H1 (cell line): Measurements from ENCODE around the gene SLC25A47. TPM values are rescaled to one million over a fixed set of nuclear protein-coding genes. Genes with fewer than 3 reads are reported as not detected.

Experiments
- CTCF ChIA-PET: fragments of 300-600 bp; sonication (Branson Sonifier 250); formaldehyde crosslinking; loops from one replicate; lab custom pipeline; 2021; ENCODE audit not compliant: partially characterized antibody; lab: Charles Lee
- POLR2A ChIA-PET: fragments of 300-600 bp; sonication (Branson Sonifier 250); formaldehyde crosslinking; loops from one replicate; lab custom pipeline; 2021; ENCODE audit warnings: inconsistent platforms; ENCODE audit not compliant: partially characterized antibody; lab: Charles Lee
- DNase-seq, 2 experiments: peaks; one replicate each; pipeline versions ENCODE4 v3.0.0 to v3.0.0-alpha.2; 2010 to 2022; ENCODE audit warnings: low spot score in 2 of 2, low read depth in 1 of 2, mixed read lengths in 1 of 2
- FAIRE-seq: peaks from 2 replicates; lab custom pipeline; 2011; peaks lifted over from hg19 to GRCh38; lab: Jason Lieb, UNC
- H2AFZ ChIP-seq: 2 replicates; pipeline ENCODE4 v1.8.1; 2012; ENCODE audit warnings: low read length, inconsistent platforms
- H2AK5ac ChIP-seq: 2 replicates; pipeline ENCODE4 v1.6.1; 2013; ENCODE audit warnings: low read depth, low read length
- H2BK120ac ChIP-seq: replicated peaks from 2 replicates; pipeline ENCODE3; 2013; ENCODE audit warnings: low read depth, low read length, inconsistent platforms
- H2BK12ac ChIP-seq: 2 replicates; pipeline ENCODE4 v1.6.1; 2013; ENCODE audit warnings: low read depth, low read length
- H2BK15ac ChIP-seq: 2 replicates; pipeline ENCODE4 v1.6.1; 2013; ENCODE audit warnings: low read length
- H2BK20ac ChIP-seq: 2 replicates; pipeline ENCODE4 v1.6.1; 2013; ENCODE audit warnings: low read length
- H2BK5ac ChIP-seq: 2 replicates; pipeline ENCODE4 v1.6.1; 2013; ENCODE audit warnings: low read depth, low read length
- H3K14ac ChIP-seq: 2 replicates; pipeline ENCODE4 v1.6.1; 2013; ENCODE audit warnings: inconsistent platforms; ENCODE audit not compliant: insufficient read length
- H3K18ac ChIP-seq: 2 replicates; pipeline ENCODE4 v1.6.1; 2013; ENCODE audit warnings: low read length; ENCODE audit errors: extremely low read depth
- H3K23ac ChIP-seq: 2 replicates; pipeline ENCODE4 v1.6.1; 2013; ENCODE audit warnings: inconsistent platforms; ENCODE audit not compliant: insufficient read length
- H3K23me2 ChIP-seq: 2 replicates; pipeline ENCODE4 v1.6.1; 2013; ENCODE audit warnings: low read depth, low read length
- H3K27ac ChIP-seq: 2 replicates; pipeline ENCODE4 v1.6.1; 2011; ENCODE audit warnings: low read depth, low read length, inconsistent platforms
- H3K27me3 ChIP-seq, 4 experiments: replicated peaks in 1 of 4; 1 replicate in 1 of 4; 2 replicates in 3 of 4; pipeline versions ENCODE4 v1.6.1 to v1.8.1; 2011 to 2013; ENCODE audit warnings: low read length in 3 of 4, mild to moderate bottlenecking in 3 of 4, inconsistent platforms in 2 of 4, mixed read lengths in 2 of 4, moderate library complexity in 1 of 4; ENCODE audit not compliant: control insufficient read depth in 3 of 4, insufficient read depth in 3 of 4; ENCODE audit errors: extremely low read depth in 1 of 4
- H3K36me3 ChIP-seq, 4 experiments: 2 replicates each; pipeline versions ENCODE4 v1.6.1 to v1.8.1; 2011 to 2013; ENCODE audit warnings: mild to moderate bottlenecking in 4 of 4, low read length in 3 of 4, moderate library complexity in 2 of 4, control low read depth in 1 of 4, inconsistent platforms in 1 of 4; ENCODE audit not compliant: insufficient read depth in 4 of 4, control insufficient read depth in 2 of 4
- H3K4ac ChIP-seq: replicated peaks from 2 replicates; pipeline ENCODE3; 2013; ENCODE audit warnings: low read length, low read depth, mixed read lengths, inconsistent platforms; ENCODE audit not compliant: insufficient read length
- H3K4me1 ChIP-seq, 4 experiments: replicated peaks in 1 of 4; 1 replicate in 1 of 4; 2 replicates in 3 of 4; pipeline versions ENCODE4 v1.6.1 to v1.8.1; 2011 to 2013; ENCODE audit warnings: low read length in 3 of 4, inconsistent platforms in 2 of 4, mixed read lengths in 1 of 4; ENCODE audit not compliant: insufficient read depth in 4 of 4, control insufficient read depth in 3 of 4
- H3K4me2 ChIP-seq, 2 experiments: 2 replicates each; pipeline versions ENCODE4 v1.6.1 to v1.8.1; 2011 to 2013; ENCODE audit warnings: low read depth in 2 of 2, low read length in 2 of 2, control low read depth in 1 of 2, inconsistent platforms in 1 of 2, mild to moderate bottlenecking in 1 of 2; ENCODE audit not compliant: insufficient read depth in 1 of 2
- H3K4me3 ChIP-seq, 4 experiments: fragments of 200-600, 300-600 bp in 1 of 4; sonication (generic), shearing (Covaris generic), sonication (Bioruptor Twin) in 1 of 4; 2 replicates each; pipeline versions ENCODE4 v1.5.1 to v1.8.1; 2011 to 2016; ENCODE audit warnings: low read length in 4 of 4, low read depth in 3 of 4, control low read depth in 2 of 4, inconsistent platforms in 2 of 4, mild to moderate bottlenecking in 2 of 4, mixed read lengths in 1 of 4, moderate library complexity in 1 of 4; ENCODE audit not compliant: insufficient read depth in 2 of 4; ENCODE audit errors: extremely low read depth in 1 of 4
- H3K56ac ChIP-seq: replicated peaks from 2 replicates; pipeline ENCODE3; 2013; ENCODE audit warnings: low read depth, mild to moderate bottlenecking, mixed read lengths, low read length, inconsistent platforms; ENCODE audit not compliant: insufficient read length
- H3K79me1 ChIP-seq: 2 replicates; pipeline ENCODE4 v1.6.1; 2013; ENCODE audit warnings: low read depth, low read length, control low read depth
- H3K79me2 ChIP-seq, 2 experiments: 2 replicates each; pipeline versions ENCODE4 v1.6.1 to v1.8.1; 2012 to 2013; ENCODE audit warnings: low read length in 2 of 2, mild to moderate bottlenecking in 2 of 2, inconsistent platforms in 1 of 2; ENCODE audit not compliant: insufficient read depth in 2 of 2, control insufficient read depth in 1 of 2
- H3K9ac ChIP-seq, 4 experiments: replicated peaks in 1 of 4; 1 replicate in 1 of 4; 2 replicates in 3 of 4; pipeline versions ENCODE4 v1.6.1 to v1.8.1; 2011 to 2013; ENCODE audit warnings: low read depth in 3 of 4, low read length in 3 of 4, control low read depth in 2 of 4, mild to moderate bottlenecking in 2 of 4, moderate library complexity in 2 of 4, inconsistent platforms in 1 of 4; ENCODE audit errors: extremely low read depth in 1 of 4
- H3K9me3 ChIP-seq, 2 experiments: 2 replicates each; pipeline versions ENCODE4 v1.6.1 to v1.8.1; 2012 to 2013; ENCODE audit warnings: mild to moderate bottlenecking in 2 of 2, moderate library complexity in 2 of 2, control low read depth in 1 of 2, inconsistent platforms in 1 of 2, low read depth in 1 of 2, low read length in 1 of 2, mixed read lengths in 1 of 2; ENCODE audit not compliant: insufficient read depth in 2 of 2
- H4K20me1 ChIP-seq, 2 experiments: replicated peaks in 1 of 2; 2 replicates each; pipeline versions ENCODE3 to v1.8.1; 2011 to 2013; ENCODE audit warnings: inconsistent platforms in 2 of 2, low read length in 2 of 2, mild to moderate bottlenecking in 1 of 2; ENCODE audit not compliant: insufficient read depth in 2 of 2, control insufficient read depth in 1 of 2
- H4K5ac ChIP-seq: 2 replicates; pipeline ENCODE4 v1.6.1; 2013; ENCODE audit warnings: low read length, low read depth, mixed read lengths, inconsistent platforms; ENCODE audit not compliant: insufficient read length
- H4K8ac ChIP-seq: 2 replicates; pipeline ENCODE4 v1.8.0; 2013; ENCODE audit warnings: mild to moderate bottlenecking, moderate library complexity, low read length, inconsistent platforms; ENCODE audit not compliant: insufficient read depth; ENCODE audit errors: extremely low read depth
- H4K91ac ChIP-seq: replicated peaks from 2 replicates; pipeline ENCODE3; 2013; ENCODE audit warnings: low read length, mixed read lengths, inconsistent platforms; ENCODE audit not compliant: insufficient read length
- BCL11A ChIP-seq, 2 experiments: IDR thresholded peaks; one replicate each; pipeline ENCODE4 v1.6.1; 2011; ENCODE audit warnings: low read depth in 2 of 2, low read length in 2 of 2, mild to moderate bottlenecking in 2 of 2
- CEBPB ChIP-seq: IDR thresholded peaks from 2 replicates; pipeline ENCODE4 v1.6.1; 2012; ENCODE audit warnings: low read depth, low read length
- CHD1 ChIP-seq: IDR thresholded peaks from 2 replicates; pipeline ENCODE4 v1.6.1; 2012; ENCODE audit warnings: low read depth, low read length, improper control_type of control experiment
- NANOG ChIP-seq: IDR thresholded peaks from 2 replicates; pipeline ENCODE4 v1.6.1; 2011; ENCODE audit warnings: low read length, low read depth, mild to moderate bottlenecking, inconsistent platforms; ENCODE audit not compliant: insufficient read depth, poor library complexity, severe bottlenecking
- RAD21 ChIP-seq, 2 experiments: IDR thresholded peaks in 1 of 2; conservative IDR thresholded peaks in 1 of 2; 2 replicates each; pipeline ENCODE4 v1.6.1; 2011; ENCODE audit warnings: low read depth in 2 of 2, low read length in 2 of 2, improper control_type of control experiment in 1 of 2, inconsistent platforms in 1 of 2, mild to moderate bottlenecking in 1 of 2, moderate library complexity in 1 of 2
- WGBS, 2 experiments: shearing (Covaris generic) in 1 of 2; methylation state at CpG; one replicate each; pipeline versions ENCODE4 v1.1.6 to v1.1.7; 2013 to 2015; ENCODE audit warnings: low lambda C conversion rate in 2 of 2, mixed read lengths in 2 of 2, inconsistent platforms in 1 of 2, low coverage in 1 of 2, missing lambda C conversion rate in 1 of 2; ENCODE audit not compliant: insufficient replicate concordance in 2 of 2, insufficient coverage in 1 of 2, insufficient read length in 1 of 2; ENCODE audit errors: extremely low coverage in 1 of 2, missing lambda C conversion rate in 1 of 2; 5-methylcytosine and 5-hydroxymethylcytosine counted together
- polyA plus RNA-seq, 7 experiments: library from polyadenylated mRNA; depleted of rRNA in 3 of 7; stranded (reverse) in 5 of 7; unstranded in 2 of 7; fragments of >200 nt in 5 of 7; fragments of 200-250 nt in 2 of 7; gene quantifications; 1 replicate in 5 of 7; 2 replicates in 1 of 7; 4 replicates in 1 of 7; pipeline versions ENCODE4 v1.2.1 to v1.2.3, GENCODE V29; 2011 to 2013; ENCODE audit warnings: missing spikeins in 2 of 7, mixed read lengths in 2 of 7
- total RNA-seq: library from RNA; stranded (reverse); fragmentation: NEBNext Ultra II Directional; extraction: Animal tissue kit (Norgen Biotek cat#: 25700); gene quantifications from 2 replicates; pipeline ENCODE4 v1.2.1, GENCODE V29; 2021
- TF ChIP-seq, protein P1 (sequence below): IDR thresholded peaks from 2 replicates; pipeline ENCODE4 v1.6.1; 2012; ENCODE audit warnings: inconsistent platforms
- TF ChIP-seq, protein P2 (sequence below): IDR thresholded peaks from 2 replicates; pipeline ENCODE4 v1.6.1; 2012; ENCODE audit warnings: low read length, inconsistent platforms

The SLC25A47 gene
- total and polyA plus RNA-seq, 2 of the 8 experiments (the other 6 are each of a cell fraction or from before 2014, with no cell fraction given) = not detected

DNA sequence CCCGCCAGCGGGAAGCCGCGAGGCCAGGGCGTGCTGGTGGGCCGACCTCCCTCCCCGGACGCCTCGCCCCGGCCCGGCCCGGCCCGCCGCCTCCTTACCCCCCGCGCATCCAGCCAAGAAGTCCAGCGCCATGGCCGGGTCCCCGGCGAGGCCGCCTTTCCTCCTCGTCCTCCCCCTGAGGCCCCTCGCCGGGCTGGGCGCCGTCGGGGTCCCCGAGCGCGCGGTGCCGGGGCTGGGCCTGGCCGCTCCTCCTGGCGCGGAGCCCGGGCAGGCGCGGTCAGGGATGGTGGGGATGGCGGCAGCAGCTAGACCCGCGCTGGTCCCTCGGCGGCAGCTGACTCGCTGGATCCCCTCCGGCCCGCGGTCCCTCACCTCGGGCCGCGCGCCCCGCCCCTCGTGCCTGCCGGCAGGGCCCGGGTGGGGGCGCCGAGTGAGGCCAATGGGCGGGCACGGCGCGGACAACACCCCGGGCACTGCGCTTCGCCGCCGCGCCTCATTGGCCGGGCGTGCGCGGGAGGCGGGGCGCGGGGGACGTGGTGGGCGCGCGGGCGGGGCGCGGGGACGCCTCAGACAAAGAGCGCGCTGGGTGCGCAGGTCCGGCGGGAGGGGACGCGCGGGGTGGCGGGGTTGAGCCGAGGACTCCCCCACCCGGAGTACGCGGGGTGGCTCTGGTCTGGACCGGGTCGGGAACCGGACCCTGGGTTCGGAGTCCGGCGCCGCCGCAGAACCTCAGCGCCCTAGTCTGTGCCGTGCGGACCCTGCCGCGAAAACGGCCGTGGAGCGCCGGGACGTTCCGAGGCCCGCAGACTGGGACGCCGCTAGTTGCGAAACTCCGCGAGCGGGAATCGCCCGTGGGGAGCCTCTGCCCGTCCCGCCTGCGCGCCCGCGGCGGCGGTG lies 16.8 kb upstream of the SLC25A47 start, which contains the start of gene SLC25A29:
Gene SLC25A29 (minus strand): TSS at position 344 of the 897 bp plus-strand sequence. CDS start 212 bp downstream, at position 132.
- peak within 1 kb of the TSS; percentile 74 for H3K27ac ChIP-seq
- POLR2A ChIA-PET = interaction anchor here (0.8 to 14.7 kb wide), 14 partner anchors 8 to 260 kb away, joined by 3 to 200 read pairs (median 4); partner anchors contain the start of gene SLC25A47
- H4K8ac ChIP-seq = peak within 1 kb of the TSS; percentile 95
- H2BK5ac ChIP-seq = peak within 1 kb of the TSS; percentile 78; the same call in 1 of the 2 replicates
- 0 out of 2 replicates have a peak within 1 kb of the TSS, but pooled peaks have one; percentile 32 for H2BK20ac ChIP-seq
- H4K91ac ChIP-seq = peak within 1 kb of the TSS; percentile 25
- H3K4me1 ChIP-seq = peaks cover 10 to 29% (median 18%) of the 10 kb centered on the region in 4 experiments
- H3K27me3 ChIP-seq = no peaks in the 10 kb centered on the region; a peak in 1 of 7 replicates
- peak within 1 kb of the TSS; percentile 87 for H3K18ac ChIP-seq
- no peak within 1 kb of the TSS for H2BK120ac ChIP-seq
- H3K4ac ChIP-seq = peak within 1 kb of the TSS; percentile 53
- H3K79me2 ChIP-seq = peaks cover 6 to 35% of the 10 kb centered on the region in 2 experiments; a peak in 3 of 4 replicates
- H3K4me2 ChIP-seq = peak within 1 kb of the TSS; percentile 90 to 91
- H3K23me2 ChIP-seq = peaks cover 18% of the 10 kb centered on the region; the same call in 1 of the 2 replicates
- H3K79me1 ChIP-seq = peaks cover 8% of the 10 kb centered on the region
- WGBS, 2 experiments = 2% methylated on average over 44 of the region's 131 CpGs; no CpG with 5 or more reads in 1 of the 2 experiments
- peaks cover 16 to 17% of the 10 kb centered on the region in 2 experiments for H4K20me1 ChIP-seq
- H3K56ac ChIP-seq = peak within 1 kb of the TSS; percentile 87
- H2AFZ ChIP-seq = no peak within 1 kb of the TSS
- peak within 1 kb of the TSS; percentile 88 for H4K5ac ChIP-seq
- H3K9me3 ChIP-seq = no peaks in the 10 kb centered on the region
- FAIRE-seq (no peak), DNase-seq (peak in 1 of 2 experiments; percentile 89)
- H3K36me3 ChIP-seq = no peaks in the 10 kb centered on the region
- no peak within 1 kb of the TSS for H2AK5ac ChIP-seq
- H3K4me3 ChIP-seq = peak within 1 kb of the TSS; percentile 70 to 95 (median 81)
- no peak within 1 kb of the TSS for H3K14ac ChIP-seq
- H3K23ac ChIP-seq = peak within 1 kb of the TSS; percentile 9
- peak within 1 kb of the TSS; percentile 61 to 95 (median 81) for H3K9ac ChIP-seq
- no peak within 1 kb of the TSS for H2BK12ac ChIP-seq
- CTCF ChIA-PET = interaction anchor here (0.6 to 3.0 kb wide), 3 partner anchors 16 to 112 kb away, joined by 4 to 10 read pairs (median 4); no protein-coding TSS in a partner anchor
- H2BK15ac ChIP-seq = no peak within 1 kb of the TSS
- TF ChIP-seq CHD1 (no peak), CEBPB (peak; percentile 42; the same call in 1 of the 2 replicates), NANOG (no peak), BCL11A (IDR thresholded peaks at IDR 0.05; ENCODE audit: low read depth in 2 of 2, low read length in 2 of 2) (no peak), RAD21 (IDR thresholded peaks at IDR 0.05 in 1 of 2, conservative IDR thresholded peaks at IDR 0.05 in 1 of 2; ENCODE audit: low read depth in 2 of 2, low read length in 2 of 2) (no peak)
- TF ChIP-seq, protein P1, sequence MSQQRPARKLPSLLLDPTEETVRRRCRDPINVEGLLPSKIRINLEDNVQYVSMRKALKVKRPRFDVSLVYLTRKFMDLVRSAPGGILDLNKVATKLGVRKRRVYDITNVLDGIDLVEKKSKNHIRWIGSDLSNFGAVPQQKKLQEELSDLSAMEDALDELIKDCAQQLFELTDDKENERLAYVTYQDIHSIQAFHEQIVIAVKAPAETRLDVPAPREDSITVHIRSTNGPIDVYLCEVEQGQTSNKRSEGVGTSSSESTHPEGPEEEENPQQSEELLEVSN = no peak
- TF ChIP-seq, protein P2, sequence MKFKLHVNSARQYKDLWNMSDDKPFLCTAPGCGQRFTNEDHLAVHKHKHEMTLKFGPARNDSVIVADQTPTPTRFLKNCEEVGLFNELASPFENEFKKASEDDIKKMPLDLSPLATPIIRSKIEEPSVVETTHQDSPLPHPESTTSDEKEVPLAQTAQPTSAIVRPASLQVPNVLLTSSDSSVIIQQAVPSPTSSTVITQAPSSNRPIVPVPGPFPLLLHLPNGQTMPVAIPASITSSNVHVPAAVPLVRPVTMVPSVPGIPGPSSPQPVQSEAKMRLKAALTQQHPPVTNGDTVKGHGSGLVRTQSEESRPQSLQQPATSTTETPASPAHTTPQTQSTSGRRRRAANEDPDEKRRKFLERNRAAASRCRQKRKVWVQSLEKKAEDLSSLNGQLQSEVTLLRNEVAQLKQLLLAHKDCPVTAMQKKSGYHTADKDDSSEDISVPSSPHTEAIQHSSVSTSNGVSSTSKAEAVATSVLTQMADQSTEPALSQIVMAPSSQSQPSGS = no peak
